ENCODE results near the gene NEDD8.
A peak's percentile ranks its signal among the peaks of the same experiment; 100 is the strongest.

NEDD8 gene

DNA sequence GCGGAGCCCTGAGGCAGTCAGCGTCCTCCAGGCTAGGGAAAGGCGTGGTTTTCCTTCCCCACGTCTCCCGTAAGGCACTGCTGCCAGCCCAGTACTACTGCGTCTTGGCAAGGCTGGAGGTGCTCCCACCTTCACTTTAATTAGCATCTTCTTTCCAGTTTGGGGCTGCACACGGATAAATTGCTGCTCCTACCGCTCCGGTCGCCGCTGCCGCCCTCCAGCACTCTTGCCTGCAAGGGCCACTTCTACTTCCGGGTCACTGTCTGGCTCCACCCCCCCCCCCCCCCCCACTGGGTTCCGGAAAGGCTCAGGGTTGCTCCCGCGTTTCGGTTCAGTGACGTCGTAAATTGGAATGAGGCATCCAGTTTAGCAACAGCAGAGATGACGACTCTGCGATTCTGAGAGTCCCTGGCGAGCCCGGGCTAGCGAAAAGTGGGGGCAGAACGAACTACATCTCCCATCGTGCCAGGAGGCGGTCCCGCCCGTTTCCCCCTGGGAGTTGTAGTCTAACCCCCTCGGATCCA is at the start of gene NEDD8:
Gene NEDD8, minus strand, starts transcription at position 247 of the 524 bp plus-strand sequence. Its CDS starts 100 bp downstream, at position 147.
- peak; percentile 91 to 96 for DNase-seq

DNA sequence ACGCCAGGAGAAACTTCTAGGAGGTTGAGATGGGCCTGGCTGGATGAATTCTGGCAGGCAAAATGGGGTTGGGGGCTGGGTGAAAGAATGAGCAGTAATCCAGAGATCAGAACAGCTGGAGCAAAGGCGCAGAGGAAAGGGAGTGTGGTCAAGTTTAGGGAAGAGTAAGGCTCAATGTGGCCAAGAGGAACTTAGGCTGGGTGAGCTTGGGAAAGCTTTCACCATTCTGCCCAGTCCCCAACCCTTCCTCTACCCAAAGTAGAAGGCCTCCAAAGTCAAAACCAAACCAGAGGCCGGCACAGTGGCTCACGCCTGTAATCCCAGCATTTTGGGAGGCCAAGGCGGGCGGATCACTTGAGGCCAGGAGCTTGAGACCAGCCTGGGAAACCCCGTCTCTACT is 49.5 kb upstream of the NEDD8 start:
- peak in 1 of 2 experiments; percentile 15 for DNase-seq

DNA sequence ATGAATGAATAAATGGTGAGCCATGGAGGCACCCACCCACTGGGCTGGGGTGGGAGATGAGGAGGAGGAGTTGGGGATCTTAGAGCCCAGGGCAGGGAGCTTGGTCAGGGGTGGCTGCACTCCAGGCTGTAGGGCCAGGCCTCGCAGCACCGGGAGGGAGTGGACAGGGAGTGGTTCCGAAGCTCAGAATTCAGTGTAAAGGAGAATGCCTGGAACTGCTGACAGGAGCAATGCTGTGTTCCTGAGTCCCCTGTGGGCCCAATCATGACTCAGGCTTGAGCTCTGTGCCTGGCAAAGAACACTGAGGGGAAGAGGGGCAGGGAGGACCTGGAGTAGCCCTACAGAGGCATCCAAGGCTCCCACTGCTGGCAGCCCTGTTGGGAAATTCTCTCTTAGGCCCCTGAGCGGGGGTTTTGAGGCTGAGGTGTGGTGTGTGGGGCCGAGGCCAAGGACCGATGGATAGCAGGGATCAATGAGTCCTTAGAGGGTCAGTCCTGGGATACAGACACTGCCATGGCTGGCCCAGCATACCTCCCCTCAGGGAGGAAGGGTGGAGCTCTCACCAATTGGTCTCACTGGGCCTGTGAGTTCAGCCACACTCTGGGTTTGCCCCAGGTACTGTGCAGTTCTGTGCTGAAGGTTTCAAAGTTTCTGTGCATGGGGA is 48.8 kb upstream of the NEDD8 start:
- no peak for DNase-seq

GRCh38 chr14:24279301-24280186 is 47.4 kb upstream of the NEDD8 start:
- DNase-seq = no peak

DNA sequence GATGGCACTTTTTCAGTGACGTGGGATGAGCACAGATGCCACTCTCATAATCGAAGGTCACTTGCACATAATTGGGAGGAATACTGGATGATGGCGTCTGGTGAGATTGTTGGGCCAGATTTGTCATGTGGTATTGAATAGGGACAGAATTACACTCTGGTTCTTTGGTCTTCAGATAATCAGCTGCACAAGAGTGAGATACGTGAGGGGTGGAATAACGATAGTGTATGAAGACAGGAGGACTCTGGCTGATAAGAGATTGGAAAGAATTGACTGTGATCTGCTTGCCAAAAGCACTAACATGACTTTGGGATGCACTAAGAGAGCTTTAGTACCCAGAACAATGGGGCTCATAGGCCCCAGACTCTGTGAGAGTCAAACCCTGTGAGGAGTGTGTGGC is 46.3 kb upstream of the NEDD8 start:
- DNase-seq = no peak

DNA sequence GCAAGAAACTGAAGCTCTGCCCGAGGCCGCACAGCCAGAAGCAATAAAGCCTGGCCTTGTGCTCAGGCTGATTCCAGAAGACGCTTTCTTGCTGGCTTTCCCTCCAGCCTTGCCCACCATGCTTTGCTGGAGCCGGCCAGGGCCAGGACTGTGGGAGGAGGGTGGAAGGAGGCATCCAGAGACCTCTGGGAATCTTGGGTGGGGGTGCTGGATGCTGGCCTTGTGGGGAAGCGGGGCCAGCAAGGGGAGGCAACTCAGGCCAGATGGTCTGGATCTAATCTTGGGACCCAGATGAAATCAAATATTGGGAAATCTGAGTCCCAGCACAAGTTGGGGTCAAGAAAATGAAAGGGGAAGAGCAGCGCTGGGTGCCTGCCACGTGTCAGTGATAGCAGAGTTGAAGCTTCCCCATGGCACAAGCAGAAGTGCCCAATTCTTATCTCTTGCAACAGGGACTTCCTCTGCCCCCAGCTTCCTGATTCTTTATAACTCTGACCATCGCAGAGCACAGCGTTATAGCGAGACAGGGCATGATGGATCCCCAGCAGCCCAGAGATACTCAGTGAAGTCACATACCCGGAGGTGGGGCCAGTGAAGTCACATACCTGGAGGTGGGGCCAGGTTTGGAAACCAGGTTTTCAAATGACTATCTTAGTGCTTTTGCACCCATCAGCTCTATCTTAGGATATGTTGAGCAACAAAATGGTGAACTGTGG is 45.6 kb upstream of the NEDD8 start:
- peak; percentile 75 to 77 for DNase-seq

GRCh38 chr14:24277071-24277470 is 44.9 kb upstream of the NEDD8 start:
- no peak for DNase-seq

GRCh38 chr14:24274101-24274543 is 42.0 kb upstream of the NEDD8 start:
- peak in 1 of 2 experiments; percentile 9 for DNase-seq

- peak in 1 of 2 experiments; percentile 7 for DNase-seq
These were observed 41.3 kb upstream of the NEDD8 start for GRCh38 chr14:24273422-24273998.

DNA sequence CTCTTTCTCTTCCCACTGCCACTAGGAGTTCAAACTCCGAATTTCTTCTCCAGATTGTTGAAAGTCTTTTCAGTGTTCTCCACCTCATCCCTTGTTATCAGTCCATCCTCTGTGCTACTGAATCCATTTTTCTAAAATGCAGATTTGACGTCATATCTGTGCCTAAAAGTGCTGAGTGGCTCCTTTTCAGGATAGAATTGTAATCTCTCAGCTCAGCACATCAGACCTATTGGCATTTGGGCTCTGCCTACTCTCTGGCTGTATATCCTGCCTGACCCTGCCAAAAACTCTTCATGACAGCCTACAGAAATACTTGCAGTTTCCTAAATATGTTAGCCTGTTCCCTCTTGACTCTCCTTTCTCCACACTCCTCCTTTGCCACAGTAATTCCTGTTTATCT is 40.3 kb upstream of the NEDD8 start:
- no peak for DNase-seq

- DNase-seq = no peak
These were observed 39.7 kb upstream of the NEDD8 start for GRCh38 chr14:24271834-24272263.

DNA sequence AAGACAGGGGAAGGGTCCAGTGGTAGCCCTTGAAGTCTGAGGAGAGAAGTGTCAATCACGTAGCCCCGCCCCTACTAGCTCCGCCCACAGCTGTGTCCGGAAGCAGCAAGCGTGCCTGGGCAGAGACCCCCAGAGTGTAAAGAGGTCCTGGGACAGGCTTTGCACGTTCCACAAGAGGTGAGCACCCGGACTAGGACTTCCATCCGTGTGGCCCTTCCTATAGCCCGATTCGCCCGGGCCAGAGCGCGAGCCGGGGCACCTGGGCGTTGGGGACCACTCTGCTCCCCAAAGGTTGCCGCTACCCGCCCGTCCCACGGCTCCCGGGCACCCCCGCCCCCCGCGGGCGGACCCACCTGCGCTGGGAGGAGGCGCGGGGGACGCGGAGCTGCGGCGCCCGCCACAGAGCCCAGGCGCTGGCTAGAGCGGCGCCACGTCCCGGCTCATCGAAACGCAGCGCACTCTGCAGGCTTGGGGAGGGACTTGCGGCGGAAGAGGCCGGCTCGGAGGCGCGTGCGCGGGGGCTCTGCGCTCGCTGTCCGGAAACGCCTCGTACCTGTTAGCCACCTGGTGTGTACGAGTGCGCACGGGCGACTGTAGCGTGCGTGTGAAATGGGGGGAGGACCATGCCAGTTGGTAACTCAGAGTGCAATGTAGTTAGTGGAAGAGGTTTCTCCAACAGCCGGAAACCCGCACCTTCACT is 39.1 kb upstream of the NEDD8 start, which contains the start of gene RABGGTA:
Gene RABGGTA, minus strand, starts transcription at position 464 of the 700 bp plus-strand sequence. CDS start 482 bp downstream, outside the sequence.
- peak; percentile 82 to 86 for DNase-seq

DNA sequence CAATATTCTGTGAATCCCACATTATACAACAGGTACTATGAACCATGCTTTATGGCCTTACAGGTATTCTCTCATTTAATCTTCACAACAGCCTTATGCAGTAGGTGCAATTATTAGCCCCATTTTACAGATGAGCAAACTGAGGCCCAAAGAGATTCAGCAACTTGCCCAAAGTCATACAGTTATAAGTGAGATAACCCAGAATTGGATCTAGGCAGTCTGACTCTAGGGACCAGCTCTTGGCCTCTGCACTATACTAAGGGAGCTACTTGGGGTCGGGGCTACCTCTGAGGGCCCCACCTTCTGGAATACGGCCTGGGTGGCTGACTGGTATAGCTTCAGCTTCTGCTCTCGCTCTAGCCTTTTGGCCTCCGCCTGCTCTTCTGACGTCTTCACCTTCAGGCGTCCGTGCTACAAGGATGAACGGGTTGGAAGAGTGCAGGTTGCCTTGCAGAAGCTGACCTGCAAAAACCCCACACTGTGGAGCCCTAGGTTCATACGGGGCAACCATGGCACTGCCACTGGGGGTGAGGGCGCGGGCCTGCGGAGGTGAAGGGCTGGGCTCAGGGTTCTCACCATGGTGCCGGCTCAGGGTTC is 38.5 kb upstream of the NEDD8 start:
- DNase-seq = peak in 1 of 2 experiments; percentile 41

- no peak for DNase-seq
These were observed 37.9 kb upstream of the NEDD8 start for GRCh38 chr14:24269910-24270536.

DNA sequence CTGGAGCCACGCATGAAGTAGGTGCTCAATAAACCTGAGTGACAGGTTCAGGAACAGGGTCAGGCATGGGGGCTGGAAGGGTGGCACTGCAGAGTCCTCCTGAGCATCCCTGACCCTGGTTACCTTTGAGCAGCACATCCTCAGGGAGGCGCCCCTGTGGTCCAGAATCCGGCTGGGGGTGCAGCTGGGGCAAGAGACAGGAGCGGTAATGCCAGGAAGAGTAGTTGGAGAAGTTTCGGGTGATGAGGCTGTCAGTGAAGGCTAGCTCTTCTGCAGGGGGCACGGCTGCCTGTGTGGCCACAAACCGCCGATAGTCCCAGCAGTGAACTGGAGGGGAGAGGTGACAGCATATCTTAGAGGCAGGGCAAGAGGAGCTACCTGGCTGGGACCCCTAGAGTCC is 37.2 kb upstream of the NEDD8 start:
- no peak for DNase-seq

GRCh38 chr14:24268225-24268624 is 36.1 kb upstream of the NEDD8 start:
- DNase-seq = no peak

DNA sequence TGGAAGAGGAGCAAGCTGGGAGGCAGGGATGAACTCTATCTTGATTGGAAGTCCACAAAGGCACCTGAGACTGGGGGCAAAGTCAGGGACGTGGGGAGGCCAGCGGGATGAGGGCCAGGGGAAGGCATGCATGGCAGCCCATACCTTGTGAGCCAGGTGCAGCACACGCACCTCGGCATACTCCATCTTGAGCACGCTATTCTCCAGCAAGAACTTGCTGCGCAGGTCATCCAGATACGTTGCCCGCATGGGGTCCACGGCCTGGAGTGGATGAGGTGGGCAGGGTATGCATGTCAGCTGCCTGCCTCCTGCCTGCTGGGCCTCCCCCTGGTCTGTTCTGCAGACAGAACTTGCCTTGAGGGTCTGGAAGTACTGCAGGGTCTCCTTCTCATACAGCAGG is 35.3 kb upstream of the NEDD8 start:
- no peak for DNase-seq

- no peak for DNase-seq
These were observed 34.4 kb upstream of the NEDD8 start for GRCh38 chr14:24266344-24267244.

- no peak for DNase-seq
These were observed 32.1 kb upstream of the NEDD8 start for GRCh38 chr14:24264298-24264697.

DNA sequence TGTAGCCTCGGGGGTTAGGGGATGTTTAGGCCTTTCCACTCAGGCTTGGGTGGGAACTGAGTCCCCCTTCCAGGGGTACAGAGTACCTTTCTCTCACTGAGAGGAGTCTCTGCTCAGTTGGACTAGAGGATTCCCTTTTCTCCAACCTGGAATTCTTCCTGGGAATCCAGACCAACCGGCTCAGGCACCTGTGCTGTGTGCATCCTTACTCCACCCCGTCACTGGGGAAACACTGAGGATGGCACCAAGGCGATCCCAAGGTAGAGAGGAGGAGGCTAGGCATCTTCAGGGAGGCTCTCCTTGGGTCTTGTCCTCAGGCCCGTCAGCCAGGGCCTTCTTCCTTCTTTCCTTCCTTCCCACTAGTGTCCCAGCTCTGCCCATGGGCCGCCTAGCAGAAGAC is 31.7 kb upstream of the NEDD8 start:
- no peak for DNase-seq
